Stimulated activated effector memory CD8-positive, alpha-beta T cell treated with anti-CD3 and anti-CD28 coated beads, Interleukin-12 subunit alpha, Interleukin-12 subunit beta, amount 100 ng/mL, for 72 hours (primary cell): ENCODE data around the gene GATA6.
"Not testable (repeated sequence)": the region's sequence is repeated elsewhere in the genome, so short reads cannot be mapped to it uniquely, and the experiment has no call there.

Experiments used
- ATAC-seq: fragments of 150-1000 bp; cut with Tn5 transposase; 2 replicates; pipeline ENCODE4 v1.10.0; 2021
- DNase-seq, 2 donors: peaks; one replicate each; pipeline ENCODE4 v3.0.0; 2021 to 2022; ENCODE audit warnings: low spot score in 2 of 2
- H3K27ac Mint-ChIP-seq: one replicate; pipeline ENCODE4 v1.8.0; 2022; ENCODE audit warnings: mild to moderate bottlenecking, mixed read lengths
- H3K36me3 Mint-ChIP-seq: one replicate; pipeline ENCODE4 v1.8.0; 2022; ENCODE audit warnings: mild to moderate bottlenecking, mixed read lengths
- H3K4me1 Mint-ChIP-seq: one replicate; pipeline ENCODE4 v1.8.0; 2022; ENCODE audit warnings: mixed read lengths
- H3K4me3 Mint-ChIP-seq: one replicate; pipeline ENCODE4 v1.8.0; 2022; ENCODE audit warnings: mild to moderate bottlenecking, mixed read lengths
- H3K9me3 Mint-ChIP-seq: one replicate; pipeline ENCODE4 v1.8.0; 2022; ENCODE audit warnings: mixed read lengths

Gene GATA6

GRCh38 chr18:22185273-22185672 lies 15.9 kb downstream of the GATA6 start:
- Mint-ChIP-seq H3K36me3 (no peaks in the 10 kb centered on the region), H3K4me1 (no peaks in the 10 kb centered on the region), H3K4me3 (no peak overlapping the region), H3K9me3 (no peaks in the 10 kb centered on the region), H3K27ac (no peak overlapping the region)
- DNase-seq = no peak
- ATAC-seq = no peak

DNA sequence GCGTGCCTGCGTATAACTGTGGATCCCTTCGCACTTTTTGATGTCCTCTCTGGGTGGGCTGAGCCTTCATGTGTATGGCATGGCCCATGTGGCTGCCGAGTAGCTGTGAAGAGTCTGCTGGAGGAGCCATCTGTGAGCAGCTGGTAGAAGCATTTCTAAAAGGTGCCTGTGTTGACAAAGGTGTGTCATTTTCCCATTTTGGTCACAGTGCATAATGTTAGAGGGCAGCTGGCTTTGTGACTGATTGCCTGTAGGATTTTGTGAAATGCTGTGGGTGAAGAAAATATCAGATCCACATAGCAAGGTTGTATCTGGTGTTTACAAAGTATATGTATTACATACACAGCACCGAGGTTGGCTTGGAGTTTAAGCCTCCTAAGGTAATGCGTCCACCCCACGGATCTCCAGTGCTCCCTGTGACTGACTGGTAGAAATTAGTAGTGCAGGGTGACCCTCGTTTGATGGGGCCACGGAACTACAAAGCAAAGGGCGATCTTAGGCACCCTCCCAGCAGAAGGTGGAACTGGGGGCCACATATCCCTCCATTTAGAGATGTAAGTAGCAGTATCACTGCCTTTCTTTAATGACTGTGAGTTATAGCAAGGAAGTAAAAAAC lies 16.5 kb downstream of the GATA6 start:
- Mint-ChIP-seq H3K4me1 (peaks cover 4% of the 10 kb centered on the region), H3K4me3 (no peak overlapping the region), H3K27ac (no peak overlapping the region), H3K36me3 (no peaks in the 10 kb centered on the region), H3K9me3 (no peaks in the 10 kb centered on the region)
- no peak for DNase-seq
- no peak for ATAC-seq

- ATAC-seq = no peak
- H3K36me3 Mint-ChIP-seq = no peaks in the 10 kb centered on the region
- peaks cover 5% of the 10 kb centered on the region for H3K4me1 Mint-ChIP-seq
Measured at GRCh38 chr18:22186484-22186971, 17.1 kb downstream of the GATA6 start.

DNA sequence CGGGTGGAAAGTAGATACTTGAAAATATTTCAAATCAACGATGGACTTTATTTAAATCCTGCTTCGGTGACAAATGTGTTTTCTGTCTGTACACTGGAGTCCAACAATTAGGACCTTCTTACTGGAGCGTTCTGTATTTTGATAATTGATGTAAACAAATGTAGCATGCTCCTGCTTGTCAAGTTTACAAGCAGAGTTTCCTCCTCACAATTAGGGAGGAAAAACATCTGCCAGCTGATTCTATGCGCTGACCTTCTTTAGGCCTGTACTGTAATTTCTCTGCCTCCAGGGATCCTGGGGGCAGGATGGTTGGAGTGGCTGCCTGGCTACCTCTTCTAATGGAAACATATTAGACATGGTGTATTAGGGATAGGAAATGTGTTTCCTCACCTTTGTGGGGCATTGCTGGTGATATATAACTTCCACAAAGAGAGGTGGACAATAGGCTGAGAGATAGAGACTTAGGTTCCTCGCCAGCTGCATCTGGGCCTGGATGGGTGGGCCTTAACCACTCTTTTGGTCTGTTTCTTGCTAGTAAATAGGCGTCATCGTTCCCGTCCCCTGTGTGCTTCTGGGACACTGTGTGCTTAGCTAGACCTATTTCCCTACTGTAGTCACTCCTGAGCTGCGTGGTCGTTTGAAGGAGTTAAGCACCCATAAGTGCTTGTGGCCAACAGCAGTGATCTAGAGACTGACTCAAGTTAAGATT lies 19.3 kb downstream of the GATA6 start:
- DNase-seq = no peak
- Mint-ChIP-seq H3K36me3 (no peaks in the 10 kb centered on the region), H3K9me3 (no peaks in the 10 kb centered on the region), H3K27ac (no peak overlapping the region), H3K4me1 (peaks cover 5% of the 10 kb centered on the region), H3K4me3 (no peak overlapping the region)
- no peak for ATAC-seq

More at GRCh38 chr18:22186484-22186971, 17.1 kb downstream of the GATA6 start:
- Mint-ChIP-seq H3K9me3 (no peaks in the 10 kb centered on the region), H3K4me3 (no peak overlapping the region), H3K27ac (no peak overlapping the region)
- DNase-seq = no peak

DNA sequence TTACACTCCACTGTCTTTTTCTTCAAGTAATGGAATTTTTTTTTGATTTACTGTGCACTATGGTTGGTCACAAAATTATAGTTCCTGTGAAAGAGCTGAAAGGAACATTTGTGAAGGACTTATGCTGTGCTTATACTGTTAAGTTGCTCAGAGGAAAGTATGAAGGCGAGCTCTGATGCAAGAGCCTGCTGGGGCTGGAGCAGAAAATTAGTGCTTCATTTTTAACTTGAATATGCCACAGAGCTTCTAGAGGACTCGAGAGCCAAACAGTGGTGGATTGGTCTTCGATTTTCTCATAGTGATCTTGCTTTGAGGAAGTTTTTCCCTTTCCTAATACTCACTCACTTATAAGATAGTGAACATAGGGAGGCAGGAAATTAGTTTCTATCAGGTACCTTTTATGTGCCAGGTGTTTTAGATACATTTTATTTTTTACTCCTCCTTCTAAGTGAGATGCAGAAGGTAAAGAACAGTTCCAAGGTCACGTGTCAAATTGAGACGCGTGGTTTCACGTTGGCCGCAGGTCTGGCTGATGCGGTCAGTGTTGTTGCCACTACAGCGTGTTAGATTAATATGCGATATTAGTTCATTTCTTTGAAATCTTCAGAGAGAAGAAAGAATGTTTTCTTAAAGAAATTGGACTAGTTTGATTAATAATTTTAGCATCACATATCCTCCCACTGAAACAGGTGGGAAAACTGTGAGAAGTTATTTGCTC lies 20.2 kb downstream of the GATA6 start:
- Mint-ChIP-seq H3K4me1 (peaks cover 5% of the 10 kb centered on the region), H3K9me3 (no peaks in the 10 kb centered on the region), H3K4me3 (no peak overlapping the region), H3K36me3 (no peaks in the 10 kb centered on the region), H3K27ac (no peak overlapping the region)
- DNase-seq (no peak), ATAC-seq (no peak)

- no peak for DNase-seq
- H3K9me3 Mint-ChIP-seq = no peaks in the 10 kb centered on the region
- ATAC-seq = no peak
- no peaks in the 10 kb centered on the region for H3K36me3 Mint-ChIP-seq
- peaks cover 5% of the 10 kb centered on the region for H3K4me1 Mint-ChIP-seq
- H3K27ac Mint-ChIP-seq = no peak overlapping the region
- no peak overlapping the region for H3K4me3 Mint-ChIP-seq
Measured at GRCh38 chr18:22191346-22191695, 21.9 kb downstream of the GATA6 start.

DNA sequence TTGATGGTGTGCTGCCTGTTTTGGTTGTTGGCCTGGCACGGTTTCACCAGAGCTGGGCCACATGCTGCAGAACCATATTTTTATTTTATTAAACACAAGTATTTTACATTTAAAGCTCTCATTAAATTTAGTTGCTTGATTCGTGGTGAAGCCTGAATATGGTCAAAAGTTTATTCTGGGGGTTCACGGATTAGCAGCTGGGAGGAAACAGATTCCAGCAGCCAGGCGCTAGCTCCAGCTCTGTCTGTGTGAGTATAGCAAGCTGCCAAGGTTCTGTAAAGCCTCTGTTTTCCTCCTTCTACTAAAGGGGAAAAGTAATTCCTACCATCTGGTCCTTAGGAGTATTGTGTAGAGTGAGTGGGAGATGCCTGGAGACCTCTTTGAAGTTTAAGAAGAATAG lies 22.5 kb downstream of the GATA6 start:
- H3K4me3 Mint-ChIP-seq = no peak overlapping the region
- H3K27ac Mint-ChIP-seq = no peak overlapping the region
- no peaks in the 10 kb centered on the region for H3K9me3 Mint-ChIP-seq
- H3K4me1 Mint-ChIP-seq = peaks cover 5% of the 10 kb centered on the region
- no peaks in the 10 kb centered on the region for H3K36me3 Mint-ChIP-seq
- ATAC-seq = no peak
- DNase-seq = no peak

DNA sequence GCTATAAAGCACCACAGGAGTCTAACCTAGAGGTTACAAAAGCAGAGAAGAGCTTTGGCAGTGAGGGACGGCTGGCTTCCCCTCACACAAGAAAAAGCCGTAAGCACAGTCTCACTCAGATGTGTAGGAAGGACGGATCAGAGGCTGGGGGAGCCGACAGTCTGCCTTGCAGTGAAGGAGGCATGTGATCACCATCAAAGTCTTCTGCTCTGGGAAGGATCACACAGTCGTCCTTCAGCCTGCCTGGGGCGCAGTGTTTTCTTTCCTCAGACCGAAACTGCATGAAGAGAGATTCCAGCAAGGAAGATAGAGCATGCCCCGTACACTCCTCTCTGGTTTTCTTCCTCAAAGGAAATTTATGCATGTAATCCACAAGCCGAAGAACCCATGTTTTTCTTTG lies 24.1 kb downstream of the GATA6 start:
- Mint-ChIP-seq H3K4me3 (no peak overlapping the region), H3K4me1 (peaks cover 5% of the 10 kb centered on the region), H3K9me3 (no peaks in the 10 kb centered on the region), H3K27ac (no peak overlapping the region), H3K36me3 (no peaks in the 10 kb centered on the region)
- DNase-seq = no peak
- ATAC-seq = no peak

- H3K9me3 Mint-ChIP-seq = no peaks in the 10 kb centered on the region
- DNase-seq (no peak), ATAC-seq (no peak)
- H3K27ac Mint-ChIP-seq = no peak overlapping the region
- H3K36me3 Mint-ChIP-seq = no peaks in the 10 kb centered on the region
- no peak overlapping the region for H3K4me3 Mint-ChIP-seq
- H3K4me1 Mint-ChIP-seq = peaks cover 5% of the 10 kb centered on the region
Measured at GRCh38 chr18:22194151-22194598, 24.8 kb downstream of the GATA6 start.

DNA sequence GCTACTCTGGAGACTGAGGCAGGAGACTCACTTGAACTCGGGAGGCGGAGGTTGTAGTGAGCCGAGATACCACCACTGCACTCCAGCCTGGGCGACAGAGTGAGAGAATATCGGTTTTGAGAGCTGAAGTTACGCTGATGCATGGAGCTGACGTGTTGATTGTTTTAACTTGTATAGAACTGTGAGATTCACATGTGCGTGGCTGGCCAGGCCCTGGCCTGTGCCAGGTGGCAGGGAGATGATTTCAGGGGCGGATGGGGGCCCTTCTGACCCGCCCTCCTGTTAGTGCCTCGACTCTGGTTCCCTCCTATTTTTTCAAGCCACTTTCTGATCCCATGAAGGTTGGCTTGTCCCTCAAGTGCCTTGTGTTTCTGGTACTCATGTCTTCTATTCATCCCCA lies 25.7 kb downstream of the GATA6 start:
- Mint-ChIP-seq H3K9me3 (no peaks in the 10 kb centered on the region), H3K36me3 (no peaks in the 10 kb centered on the region), H3K27ac (no peak overlapping the region), H3K4me3 (no peak overlapping the region), H3K4me1 (peaks cover 5% of the 10 kb centered on the region)
- ATAC-seq = no peak
- DNase-seq = no peak

GRCh38 chr18:22196943-22197342 lies 27.6 kb downstream of the GATA6 start:
- H3K4me1 Mint-ChIP-seq, H3K27ac Mint-ChIP-seq, H3K9me3 Mint-ChIP-seq, H3K4me3 Mint-ChIP-seq, ATAC-seq, DNase-seq, H3K36me3 Mint-ChIP-seq: not testable (repeated sequence)

- H3K4me3 Mint-ChIP-seq = no peak overlapping the region
- ATAC-seq (no peak), DNase-seq (no peak)
- H3K27ac Mint-ChIP-seq = no peak overlapping the region
- no peaks in the 10 kb centered on the region for H3K9me3 Mint-ChIP-seq
- no peaks in the 10 kb centered on the region for H3K4me1 Mint-ChIP-seq
- no peaks in the 10 kb centered on the region for H3K36me3 Mint-ChIP-seq
Measured at GRCh38 chr18:22197668-22198067, 28.3 kb downstream of the GATA6 start.

DNA sequence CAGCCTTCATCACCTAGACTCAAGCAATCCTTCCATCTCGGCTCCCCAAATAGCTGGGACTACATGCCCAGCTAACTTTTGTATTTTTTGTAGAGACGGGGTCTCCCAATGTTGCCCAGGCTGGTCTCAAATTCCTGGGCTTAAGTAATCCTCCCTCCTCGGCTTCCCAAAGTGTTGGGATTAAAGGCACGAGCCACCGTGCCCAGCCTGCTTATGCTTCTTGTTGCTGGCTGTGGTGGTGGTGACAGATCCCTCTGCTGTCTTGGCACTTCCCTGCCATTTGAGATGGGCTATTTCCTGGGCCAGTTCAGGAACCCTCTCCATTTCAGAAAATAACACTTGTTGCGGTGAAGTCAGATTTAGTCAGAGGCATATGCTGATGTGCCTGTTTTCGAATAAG lies 28.8 kb downstream of the GATA6 start:
- no peak overlapping the region for H3K27ac Mint-ChIP-seq
- DNase-seq (no peak), ATAC-seq (no peak)
- no peaks in the 10 kb centered on the region for H3K4me1 Mint-ChIP-seq
- no peaks in the 10 kb centered on the region for H3K36me3 Mint-ChIP-seq
- no peak overlapping the region for H3K4me3 Mint-ChIP-seq
- no peaks in the 10 kb centered on the region for H3K9me3 Mint-ChIP-seq

GRCh38 chr18:22199005-22199404 lies 29.6 kb downstream of the GATA6 start:
- ATAC-seq = no peak
- no peak overlapping the region for H3K4me3 Mint-ChIP-seq
- H3K4me1 Mint-ChIP-seq = no peaks in the 10 kb centered on the region
- no peaks in the 10 kb centered on the region for H3K9me3 Mint-ChIP-seq
- H3K27ac Mint-ChIP-seq = no peak overlapping the region
- H3K36me3 Mint-ChIP-seq = no peaks in the 10 kb centered on the region
- no peak for DNase-seq

DNA sequence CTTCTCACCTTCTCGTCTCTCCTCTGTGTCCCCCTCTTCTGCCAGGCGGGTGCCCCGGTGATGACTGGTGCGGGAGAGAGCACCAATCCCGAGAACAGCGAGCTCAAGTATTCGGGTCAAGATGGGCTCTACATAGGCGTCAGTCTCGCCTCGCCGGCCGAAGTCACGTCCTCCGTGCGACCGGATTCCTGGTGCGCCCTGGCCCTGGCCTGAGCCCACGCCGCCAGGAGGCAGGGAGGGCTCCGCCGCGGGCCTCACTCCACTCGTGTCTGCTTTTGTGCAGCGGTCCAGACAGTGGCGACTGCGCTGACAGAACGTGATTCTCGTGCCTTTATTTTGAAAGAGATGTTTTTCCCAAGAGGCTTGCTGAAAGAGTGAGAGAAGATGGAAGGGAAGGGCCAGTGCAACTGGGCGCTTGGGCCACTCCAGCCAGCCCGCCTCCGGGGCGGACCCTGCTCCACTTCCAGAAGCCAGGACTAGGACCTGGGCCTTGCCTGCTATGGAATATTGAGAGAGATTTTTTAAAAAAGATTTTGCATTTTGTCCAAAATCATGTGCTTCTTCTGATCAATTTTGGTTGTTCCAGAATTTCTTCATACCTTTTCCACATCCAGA lies 31.3 kb downstream of the GATA6 start:
- no peak for ATAC-seq
- DNase-seq = no peak
- H3K27ac Mint-ChIP-seq = no peak overlapping the region
- H3K36me3 Mint-ChIP-seq = no peaks in the 10 kb centered on the region
- no peaks in the 10 kb centered on the region for H3K9me3 Mint-ChIP-seq
- peaks cover 4% of the 10 kb centered on the region for H3K4me1 Mint-ChIP-seq
- H3K4me3 Mint-ChIP-seq = no peak overlapping the region
